Endometrial microvascular endothelial cells (primary cell): Measurements from ENCODE around the gene BRIP1. TPM values are rescaled to one million over a fixed set of nuclear protein-coding genes. Genes with fewer than 3 reads are reported as not detected.
"Not testable (repeated sequence)": the region's sequence is repeated elsewhere in the genome, so short reads cannot be mapped to it uniquely, and the experiment has no call there.

Source experiments
- in situ Hi-C: cut with HindIII; loops from 2 replicates; pipeline ENCODE4 v1.10.0; 2017; ENCODE audit warnings: low sequenced_read_pairs, low pct_unique_long_range_greater_than_20kb; ENCODE audit errors: inconsistent ontology term
- total RNA-seq: library from RNA; depleted of rRNA; stranded (reverse); fragments of >200 nt; gene quantifications from one replicate; pipeline ENCODE4 v1.2.3, GENCODE V29; 2015; ENCODE audit errors: inconsistent ontology term

The BRIP1 gene
- total RNA-seq, 1 donor from 2014 or later = 7.5 TPM

- in situ Hi-C loops = no loop called here
Measured at GRCh38 chr17:61869138-61869537, 5.8 kb upstream of the BRIP1 start.

DNA sequence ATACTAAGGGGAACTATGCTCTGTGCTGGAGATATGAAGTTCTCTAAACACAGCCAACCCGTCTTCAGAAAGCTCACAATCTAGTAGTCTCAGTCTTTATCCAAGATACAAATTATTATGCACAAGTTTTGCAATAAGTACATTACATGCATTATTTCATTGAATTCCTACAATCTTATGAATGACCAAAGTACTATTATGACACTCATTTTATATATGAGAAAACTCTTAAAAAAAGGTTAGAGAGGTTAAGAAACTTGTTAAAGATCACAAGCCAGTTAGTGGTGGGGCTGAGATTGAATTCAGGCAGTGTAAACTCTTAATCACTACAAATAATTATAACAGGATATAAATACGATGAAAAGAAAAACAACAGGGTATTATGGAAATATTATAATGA is 4.7 kb upstream of the BRIP1 start:
- in situ Hi-C loops = no loop called here

GRCh38 chr17:61867033-61867432 is 3.7 kb upstream of the BRIP1 start:
- in situ Hi-C loops = no loop called here

- in situ Hi-C loops = no loop called here
Measured at GRCh38 chr17:61863801-61864126, 436 bp upstream of the BRIP1 start.

- in situ Hi-C loops = no loop called here
Measured at GRCh38 chr17:61862105-61862574, 1.2 kb downstream of the BRIP1 start.

DNA sequence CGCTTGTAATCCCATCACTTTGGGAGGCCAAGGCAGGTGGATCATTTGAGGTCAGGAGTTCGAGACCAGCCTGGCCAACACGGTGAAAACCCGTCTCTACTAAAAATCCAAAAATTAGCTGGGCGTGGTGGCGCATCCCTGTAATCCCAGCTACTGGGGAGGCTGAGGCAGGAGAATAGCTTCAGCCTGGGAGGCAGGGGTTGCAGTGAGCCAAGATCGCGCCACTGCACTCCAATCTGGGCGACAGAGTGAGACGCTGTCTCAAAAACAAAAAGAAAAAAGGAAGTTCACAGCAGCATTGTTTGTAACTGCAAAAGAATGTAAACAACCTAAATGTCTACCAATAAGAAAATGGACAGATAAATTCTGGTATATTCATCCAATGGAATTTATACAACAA is 2.9 kb downstream of the BRIP1 start:
- in situ Hi-C loops = not testable (repeated sequence)

DNA sequence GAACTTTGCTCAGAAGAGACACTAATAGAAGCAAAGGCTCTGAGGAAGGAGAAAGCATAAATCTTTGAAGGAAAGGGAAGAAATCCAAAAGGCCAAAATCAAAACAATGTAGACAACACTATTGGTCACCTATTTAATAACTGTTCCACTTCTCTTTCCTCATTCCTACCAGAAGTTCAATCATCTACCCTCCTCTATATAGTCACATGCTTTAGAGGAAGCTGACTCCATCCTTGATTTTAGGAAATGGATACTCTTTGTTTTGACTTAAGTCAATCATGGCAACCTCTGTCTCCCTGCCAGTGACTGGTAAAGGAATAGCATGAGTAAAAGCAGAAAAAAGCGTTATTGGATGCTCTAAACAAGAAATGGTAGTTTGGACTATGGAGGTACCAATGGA is 7.3 kb downstream of the BRIP1 start:
- in situ Hi-C loops = no loop called here

DNA sequence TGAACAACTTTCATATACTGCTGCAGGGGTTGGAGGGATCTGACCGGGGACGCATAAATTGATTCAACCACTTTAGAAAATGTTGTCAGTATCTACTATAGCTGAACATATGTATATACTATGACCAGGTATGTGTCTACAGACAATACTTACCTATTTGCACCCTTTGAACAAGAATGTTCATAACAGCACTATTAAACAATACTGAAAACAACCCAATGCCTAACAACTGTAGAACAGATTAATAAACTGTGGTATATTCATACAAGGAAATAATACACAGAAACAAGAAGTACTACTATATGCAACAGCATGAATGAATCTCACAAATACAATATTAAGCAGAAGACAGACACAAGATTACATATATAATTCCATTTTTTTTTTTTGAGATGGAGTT is 10.5 kb downstream of the BRIP1 start:
- in situ Hi-C loops = no loop called here

DNA sequence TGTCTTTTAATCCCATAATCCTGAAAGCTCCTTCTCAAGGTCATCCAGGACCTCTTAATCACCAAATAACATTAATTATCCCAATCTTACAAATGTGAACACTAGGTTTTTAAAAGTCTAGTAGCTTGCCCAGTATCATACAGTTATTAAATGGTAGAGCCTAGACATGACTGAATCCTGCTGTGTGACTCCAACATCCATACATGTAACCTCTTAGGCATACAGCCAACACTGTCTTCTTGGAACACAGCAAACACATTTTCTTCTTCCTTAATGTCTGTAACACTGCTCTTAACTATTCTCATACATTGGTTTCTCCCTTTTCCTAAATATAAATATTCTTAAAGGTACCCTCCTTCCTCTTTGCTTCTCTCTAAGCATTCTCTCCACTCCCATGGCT is 13.7 kb downstream of the BRIP1 start:
- in situ Hi-C loops = no loop called here

DNA sequence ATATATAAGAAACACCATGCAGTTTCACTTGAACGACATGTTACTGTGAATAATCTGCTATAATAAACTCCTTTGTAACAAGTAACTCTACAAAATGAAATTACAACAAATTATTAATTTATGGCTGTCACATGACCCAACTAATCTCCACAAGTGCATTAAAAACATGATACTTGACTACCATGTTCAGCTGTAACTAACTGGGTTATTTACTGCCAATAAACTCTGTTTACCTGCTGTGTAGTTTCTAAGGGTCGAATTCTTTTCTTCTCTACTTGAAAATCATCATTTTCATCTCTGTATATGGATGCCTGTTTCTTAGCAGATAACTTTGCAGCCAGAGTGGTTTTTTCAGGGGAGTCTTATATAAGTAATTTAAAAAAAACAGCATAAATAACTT is 14.4 kb downstream of the BRIP1 start:
- in situ Hi-C loops = no loop called here

GRCh38 chr17:61848247-61848646 is 15.1 kb downstream of the BRIP1 start:
- in situ Hi-C loops = no loop called here

DNA sequence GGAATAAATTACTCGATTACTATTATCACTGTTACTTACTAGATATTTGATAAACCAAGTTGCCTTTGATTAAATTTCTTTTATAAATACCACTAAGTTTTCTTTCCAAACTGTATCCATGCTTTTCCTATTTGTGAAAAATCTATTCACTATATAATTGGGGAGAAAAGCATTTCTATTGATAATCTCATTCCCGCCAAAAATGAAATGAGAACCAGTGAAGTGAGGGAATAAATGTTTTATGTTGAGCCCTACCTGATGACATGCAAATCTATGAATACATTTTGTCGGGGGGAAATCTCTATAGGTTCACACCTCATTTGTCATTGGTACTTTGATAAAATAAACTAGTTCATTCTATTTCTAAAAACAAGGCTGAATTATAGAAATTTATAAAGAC is 15.7 kb downstream of the BRIP1 start:
- in situ Hi-C loops = no loop called here

- in situ Hi-C loops = no loop called here
Measured at GRCh38 chr17:61846761-61847375, 16.5 kb downstream of the BRIP1 start.

GRCh38 chr17:61846088-61846487 is 17.2 kb downstream of the BRIP1 start:
- in situ Hi-C loops = no loop called here

DNA sequence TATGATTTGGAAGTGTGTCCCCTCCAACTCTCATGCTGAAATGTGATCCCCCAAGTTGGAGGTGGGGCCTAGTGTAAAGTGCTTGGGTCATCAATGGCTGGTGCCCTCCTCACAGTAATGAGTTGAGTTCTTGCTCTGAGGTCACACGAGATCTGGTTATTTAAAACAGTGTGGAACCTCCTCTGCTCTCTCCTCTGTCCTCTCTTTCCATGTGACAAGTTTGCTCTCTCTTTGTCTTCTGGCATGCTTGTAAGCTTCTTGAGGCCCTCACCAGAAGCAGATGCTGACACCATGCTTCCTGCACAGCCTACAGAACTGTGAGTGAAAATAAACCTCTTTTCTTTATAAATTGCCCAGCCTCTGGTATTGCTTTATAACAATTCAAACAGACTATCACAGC is 19.9 kb downstream of the BRIP1 start:
- in situ Hi-C loops = no loop called here

DNA sequence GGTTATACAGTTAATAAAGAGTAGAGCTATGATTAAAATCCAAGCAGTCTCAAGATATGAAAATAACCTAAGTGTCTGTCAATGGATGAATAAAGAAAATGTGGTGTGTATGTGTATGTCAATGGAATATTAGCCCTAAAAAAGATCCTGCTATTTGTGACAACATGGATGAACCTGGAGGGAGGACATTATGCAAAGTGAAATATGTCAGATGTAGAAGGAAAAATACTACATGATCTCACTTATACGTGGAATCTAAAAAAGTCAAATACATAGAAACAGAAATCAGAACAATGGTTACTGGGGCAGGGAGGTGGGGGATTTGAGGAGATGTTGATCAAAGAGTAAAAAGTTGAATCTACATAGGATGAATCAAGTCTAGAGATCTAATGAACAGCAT is 20.4 kb downstream of the BRIP1 start:
- in situ Hi-C loops = no loop called here

DNA sequence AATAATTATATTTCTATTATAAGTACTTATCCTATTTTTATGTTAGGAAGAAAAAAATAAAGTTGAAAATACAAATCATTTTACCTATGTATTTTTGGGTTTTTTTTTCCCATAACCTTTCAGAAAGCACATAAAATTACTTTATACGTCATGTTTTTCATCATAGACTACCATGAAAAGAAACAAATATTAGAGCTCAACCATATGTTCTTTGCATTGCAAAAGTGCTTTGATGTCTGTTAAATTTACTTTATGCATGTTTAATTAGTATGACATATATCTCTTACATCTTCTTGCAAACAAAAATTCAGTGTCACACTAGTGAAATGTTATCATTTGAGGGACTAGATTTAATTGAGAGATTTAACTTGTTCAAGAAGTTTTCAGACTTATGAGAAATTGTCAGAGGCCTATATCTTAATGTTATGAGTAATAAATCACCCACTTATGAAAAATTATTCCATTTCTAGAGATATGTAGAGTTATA is 24.0 kb downstream of the BRIP1 start:
- in situ Hi-C loops = no loop called here

GRCh38 chr17:61837175-61838051 is 25.9 kb downstream of the BRIP1 start:
- in situ Hi-C loops = no loop called here

DNA sequence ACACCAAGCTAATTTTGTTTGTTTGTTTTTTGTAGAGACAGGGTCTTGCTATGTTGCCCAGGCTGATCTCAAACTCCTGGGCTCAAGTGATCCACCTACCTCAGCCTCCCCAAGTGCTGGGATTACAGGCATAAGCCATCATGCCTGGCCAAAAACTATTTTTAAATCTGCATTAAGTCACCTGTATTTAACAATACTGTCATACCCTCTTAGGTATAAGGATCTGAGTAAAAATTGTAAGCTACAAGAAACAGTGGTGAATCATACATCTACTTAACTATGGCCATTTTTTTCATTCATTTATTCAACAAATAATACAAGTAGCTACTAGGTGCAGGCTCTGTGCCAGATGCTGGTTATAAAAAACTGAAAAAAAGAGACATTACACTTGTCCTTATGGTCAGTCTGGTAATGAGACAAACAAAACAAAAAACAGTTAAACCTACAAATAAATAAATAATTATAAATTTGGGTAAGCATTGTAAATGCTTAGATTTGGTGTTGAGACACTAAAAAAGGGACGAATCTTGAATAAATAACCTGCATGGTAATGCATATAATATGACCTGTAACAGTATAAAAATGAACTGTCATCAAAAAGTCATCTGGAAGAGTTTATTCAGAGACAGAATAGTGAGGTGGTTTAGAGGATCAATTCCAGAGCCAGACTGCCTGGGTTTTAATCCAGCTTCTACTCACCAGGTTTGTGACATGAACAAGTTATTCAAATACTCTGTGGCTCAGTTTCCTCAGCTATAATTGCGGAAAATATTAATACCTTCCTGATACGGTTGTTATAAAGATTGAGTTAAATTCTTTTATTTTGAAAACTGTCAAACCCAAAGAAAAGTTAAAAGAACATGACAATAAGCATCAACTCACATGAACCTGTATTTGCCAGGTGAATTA is 26.8 kb downstream of the BRIP1 start:
- in situ Hi-C loops = no loop called here
